ENCODE data around the gene PITPNB. TPM values are rescaled to one million over a fixed set of nuclear protein-coding genes. Genes with fewer than 3 reads are reported as not detected.

PITPNB gene
- polyA plus RNA-seq, 1 donor (not counting 4 experiments of a cell fraction or from before 2014, with no cell fraction given), result 81.6 TPM

GRCh38 chr22:27881421-27881820 is 37.6 kb downstream of the PITPNB start:
- Histone ChIP-seq H3K4me2 (ENCODE audit: control insufficient read depth, extremely low read depth, insufficient read depth, low read depth, low read length) (peak overlapping the region; percentile 3), H3K36me3 (ENCODE audit: control insufficient read depth in 2 of 2, extremely low read depth in 1 of 2, insufficient read depth in 2 of 2, low read length in 2 of 2) (peaks cover 14 to 26% of the 10 kb centered on the region in 2 experiments), H3K27ac (ENCODE audit: control insufficient read depth, insufficient read depth, low read length) (peak overlapping the region; percentile 3), H2AFZ (ENCODE audit: control insufficient read depth, low read length) (no peak overlapping the region), H3K9me1 (ENCODE audit: control insufficient read depth, extremely low read depth, insufficient read depth, low read length) (peaks cover 2% of the 10 kb centered on the region), H4K20me1 (ENCODE audit: control insufficient read depth, extremely low read depth, insufficient read depth, low read length) (peaks cover 18% of the 10 kb centered on the region), H3K4me1 (ENCODE audit: control insufficient read depth, extremely low read depth, insufficient read depth, low read length) (peaks cover 12% of the 10 kb centered on the region), H3K9me3 (ENCODE audit: control insufficient read depth, low read depth, low read length) (no peaks in the 10 kb centered on the region), H3K4me3 (ENCODE audit: control insufficient read depth in 2 of 3, extremely low read depth in 1 of 3, insufficient read depth in 2 of 3, low read depth in 1 of 3, low read length in 3 of 3) (no peak overlapping the region), H3K27me3 (ENCODE audit: control insufficient read depth, extremely low read depth, insufficient read depth, low read length) (no peaks in the 10 kb centered on the region), H3K9ac (ENCODE audit: control insufficient read depth, extremely low read depth, insufficient read depth, low read length) (no peak overlapping the region), H3K79me2 (ENCODE audit: control insufficient read depth, insufficient read depth, low read length) (peaks cover 61% of the 10 kb centered on the region)
- dilution Hi-C loops (cut with MboI; ENCODE audit: extremely low pct_ligation_motif_present, low sequenced_read_pairs), result no loop called here
- DNase-seq (ENCODE audit: low read depth, low spot score) (no peak), FAIRE-seq (no peak)
- TF ChIP-seq CTCF (optimal IDR thresholded peaks at IDR 0.05 in 1 of 3, IDR thresholded peaks at IDR 0.05 in 1 of 3, conservative IDR thresholded peaks at IDR 0.05 in 1 of 3; ENCODE audit: extremely low read depth in 1 of 3, insufficient read depth in 2 of 3, low read length in 3 of 3), result no peak
- TF ChIP-seq EZH2 (IDR thresholded peaks at IDR 0.05; ENCODE audit: low read length), result no peak

GRCh38 chr22:27880778-27881394 is 38.2 kb downstream of the PITPNB start:
- H3K9me3 ChIP-seq (ENCODE audit: control insufficient read depth, low read depth, low read length), result no peaks in the 10 kb centered on the region
- dilution Hi-C loops (cut with MboI; ENCODE audit: extremely low pct_ligation_motif_present, low sequenced_read_pairs), result no loop called here
- peaks cover 10% of the 10 kb centered on the region for H3K4me1 ChIP-seq (ENCODE audit: control insufficient read depth, extremely low read depth, insufficient read depth, low read length)
- peak; percentile 25 for DNase-seq (ENCODE audit: low read depth, low spot score)
- TF ChIP-seq CTCF (optimal IDR thresholded peaks at IDR 0.05 in 1 of 3, IDR thresholded peaks at IDR 0.05 in 1 of 3, conservative IDR thresholded peaks at IDR 0.05 in 1 of 3; ENCODE audit: extremely low read depth in 1 of 3, insufficient read depth in 2 of 3, low read length in 3 of 3) (peak in 2 of 3 experiments; percentile 56 to 69), EZH2 (IDR thresholded peaks at IDR 0.05; ENCODE audit: low read length) (no peak)
- peaks cover 2% of the 10 kb centered on the region for H3K9me1 ChIP-seq (ENCODE audit: control insufficient read depth, extremely low read depth, insufficient read depth, low read length)
- peaks cover 13 to 21% of the 10 kb centered on the region in 2 experiments for H3K36me3 ChIP-seq (ENCODE audit: control insufficient read depth in 2 of 2, extremely low read depth in 1 of 2, insufficient read depth in 2 of 2, low read length in 2 of 2)
- H2AFZ ChIP-seq (ENCODE audit: control insufficient read depth, low read length), result no peak overlapping the region
- peaks cover 16% of the 10 kb centered on the region for H4K20me1 ChIP-seq (ENCODE audit: control insufficient read depth, extremely low read depth, insufficient read depth, low read length)
- no peaks in the 10 kb centered on the region for H3K27me3 ChIP-seq (ENCODE audit: control insufficient read depth, extremely low read depth, insufficient read depth, low read length)
- peak overlapping the region; percentile 3 for H3K4me2 ChIP-seq (ENCODE audit: control insufficient read depth, extremely low read depth, insufficient read depth, low read depth, low read length)
- no peak overlapping the region for H3K9ac ChIP-seq (ENCODE audit: control insufficient read depth, extremely low read depth, insufficient read depth, low read length)
- peaks cover 63% of the 10 kb centered on the region for H3K79me2 ChIP-seq (ENCODE audit: control insufficient read depth, insufficient read depth, low read length)
- H3K4me3 ChIP-seq (ENCODE audit: control insufficient read depth in 2 of 3, extremely low read depth in 1 of 3, insufficient read depth in 2 of 3, low read depth in 1 of 3, low read length in 3 of 3), result no peak overlapping the region
- FAIRE-seq, result peak; percentile 65
- peak overlapping the region; percentile 3 for H3K27ac ChIP-seq (ENCODE audit: control insufficient read depth, insufficient read depth, low read length)

All from keratinocyte (primary cell).